Renal pelvis (tissue), 4 donors: ENCODE data around the gene AGAP1. TPM values are rescaled to one million over a fixed set of nuclear protein-coding genes. Genes with fewer than 3 reads are reported as not detected.
"Not testable (repeated sequence)": the region's sequence is repeated elsewhere in the genome, so short reads cannot be mapped to it uniquely, and the experiment has no call there.

Experiments used
- DNase-seq: peaks from one replicate; pipeline ENCODE4 v3.0.0-alpha.2; 2013
- polyA plus RNA-seq, 3 donors: library from polyadenylated mRNA; unstranded; fragments of 120-200 nt; gene quantifications; one replicate each; pipeline ENCODE4 v1.2.1, GENCODE V29; 2013; ENCODE audit not compliant: insufficient read length in 3 of 3

Gene AGAP1
- polyA plus RNA-seq, 3 donors: 20.5 to 23.8 (median 21.0) TPM

DNA sequence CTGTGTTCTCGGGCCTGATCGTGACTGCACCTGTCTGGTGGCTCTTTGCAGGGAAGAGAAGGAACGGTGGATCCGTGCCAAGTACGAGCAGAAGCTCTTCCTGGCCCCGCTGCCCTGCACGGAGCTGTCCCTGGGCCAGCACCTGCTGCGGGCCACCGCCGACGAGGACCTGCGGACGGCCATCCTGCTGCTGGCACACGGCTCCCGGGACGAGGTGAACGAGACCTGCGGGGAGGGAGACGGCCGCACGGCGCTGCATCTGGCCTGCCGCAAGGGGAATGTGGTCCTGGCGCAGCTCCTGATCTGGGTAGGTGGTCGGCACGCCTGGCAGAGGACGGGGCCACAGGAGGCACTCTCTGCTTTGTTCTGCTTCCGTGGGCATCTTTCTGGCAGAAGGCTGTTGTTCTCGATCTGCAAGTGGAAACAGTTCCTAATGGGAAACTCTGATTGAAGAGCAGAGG is 626.3 kb downstream of the AGAP1 start:
- DNase-seq: no peak

DNA sequence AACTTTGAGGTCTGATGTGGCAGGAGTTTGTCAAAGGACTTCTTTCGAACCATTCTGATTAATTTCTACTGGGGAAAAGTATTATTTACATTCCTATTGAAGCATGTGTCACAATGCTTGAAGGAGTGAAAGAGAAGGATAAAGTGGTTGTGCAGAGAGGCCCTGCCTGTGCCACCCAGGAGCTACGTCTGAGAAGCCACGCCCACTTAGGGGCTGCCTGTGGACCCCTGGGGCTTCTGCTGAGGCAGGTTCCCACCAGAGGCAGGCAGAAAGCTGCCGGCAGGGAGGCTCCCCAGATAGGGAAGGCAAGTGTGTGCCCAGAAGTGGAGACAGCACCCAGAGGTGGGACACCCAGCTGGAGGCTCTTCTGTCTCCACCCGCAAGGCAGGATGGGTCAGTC is 627.0 kb downstream of the AGAP1 start:
- no peak for DNase-seq

DNA sequence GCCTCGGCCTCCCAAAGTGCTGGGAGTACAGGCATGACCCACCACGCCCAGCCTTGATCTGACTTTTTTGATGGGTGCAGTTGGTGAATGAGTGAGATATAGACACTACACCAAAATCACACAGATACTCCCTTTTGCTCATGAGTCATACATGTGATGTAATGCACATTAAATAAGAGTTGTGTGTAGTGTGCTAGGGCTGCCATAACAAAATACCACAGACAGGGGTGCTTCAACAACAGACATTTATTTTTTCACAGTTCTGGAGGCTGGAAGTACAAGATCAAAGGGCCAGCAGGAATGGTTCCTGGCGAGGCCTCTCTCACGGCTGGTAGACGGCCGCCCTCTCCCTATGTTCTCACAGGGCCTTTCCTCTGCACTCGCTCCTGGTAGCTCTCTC is 627.7 kb downstream of the AGAP1 start:
- no peak for DNase-seq

DNA sequence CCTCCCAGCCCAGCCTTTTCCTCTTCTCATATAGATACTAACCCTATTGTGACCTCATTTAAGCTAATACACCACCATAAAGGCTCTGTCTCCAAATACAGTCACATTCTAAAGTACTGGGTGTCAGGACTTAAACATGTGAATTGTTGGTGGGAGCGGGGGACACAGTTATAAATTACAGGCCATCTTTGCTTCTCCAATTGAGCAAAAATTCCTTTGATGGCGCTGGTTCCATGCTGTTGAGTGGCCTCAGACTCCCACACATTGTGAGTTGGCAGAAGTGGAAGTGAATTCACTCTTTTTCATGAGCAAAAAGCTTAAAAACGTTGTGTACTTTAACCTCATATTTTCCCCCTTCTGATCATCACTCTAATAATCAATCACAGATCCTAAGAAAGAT is 628.4 kb downstream of the AGAP1 start:
- peak; percentile 52 for DNase-seq

DNA sequence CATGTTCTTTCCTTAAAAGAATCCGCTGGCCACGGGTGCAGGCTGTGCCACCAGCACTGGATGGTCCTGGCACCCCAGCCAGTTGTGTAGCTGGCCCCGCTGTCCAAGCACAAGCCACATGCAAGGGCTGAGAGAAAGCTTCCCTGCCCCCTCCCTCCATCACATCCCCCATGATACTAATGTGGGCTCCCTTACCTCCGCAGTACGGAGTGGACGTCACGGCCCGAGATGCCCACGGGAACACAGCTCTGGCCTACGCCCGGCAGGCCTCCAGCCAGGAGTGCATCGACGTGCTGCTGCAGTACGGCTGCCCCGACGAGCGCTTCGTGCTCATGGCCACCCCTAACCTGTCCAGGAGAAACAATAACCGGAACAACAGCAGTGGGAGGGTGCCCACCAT is 629.9 kb downstream of the AGAP1 start:
- no peak for DNase-seq

DNA sequence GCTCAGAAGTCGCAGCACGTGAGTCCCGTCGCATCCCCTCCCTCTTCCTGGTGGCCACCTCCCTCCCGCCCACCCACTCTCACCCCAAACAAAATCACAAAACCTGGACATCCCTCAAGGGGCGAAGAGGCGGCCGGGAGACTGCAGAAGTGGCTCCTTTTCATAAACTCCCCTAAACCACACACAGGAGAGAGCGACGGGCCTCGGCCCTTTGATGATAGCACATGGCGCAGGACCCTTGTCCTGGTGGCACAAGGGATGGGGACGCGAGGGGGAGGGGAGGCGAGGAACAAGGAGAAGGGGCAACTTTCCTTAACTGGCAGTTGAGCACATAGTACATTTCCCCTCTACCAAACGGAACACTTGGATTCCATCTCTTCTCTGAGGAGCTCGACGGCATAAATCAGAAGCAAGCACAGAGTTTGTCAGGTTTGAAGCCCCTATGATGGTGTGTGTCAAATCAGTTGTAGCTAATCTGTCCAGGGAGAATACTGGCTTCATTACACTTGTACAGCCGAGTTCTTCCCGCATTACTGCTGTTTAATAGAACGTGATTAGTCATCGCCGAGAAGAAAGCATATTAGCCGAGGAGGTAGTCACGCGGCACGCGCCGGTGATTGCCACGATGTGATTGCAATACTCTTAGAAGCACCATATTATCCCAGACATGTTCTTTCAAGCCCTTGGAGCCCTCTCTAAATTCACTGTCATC is 630.5 kb downstream of the AGAP1 start:
- DNase-seq: no peak

DNA sequence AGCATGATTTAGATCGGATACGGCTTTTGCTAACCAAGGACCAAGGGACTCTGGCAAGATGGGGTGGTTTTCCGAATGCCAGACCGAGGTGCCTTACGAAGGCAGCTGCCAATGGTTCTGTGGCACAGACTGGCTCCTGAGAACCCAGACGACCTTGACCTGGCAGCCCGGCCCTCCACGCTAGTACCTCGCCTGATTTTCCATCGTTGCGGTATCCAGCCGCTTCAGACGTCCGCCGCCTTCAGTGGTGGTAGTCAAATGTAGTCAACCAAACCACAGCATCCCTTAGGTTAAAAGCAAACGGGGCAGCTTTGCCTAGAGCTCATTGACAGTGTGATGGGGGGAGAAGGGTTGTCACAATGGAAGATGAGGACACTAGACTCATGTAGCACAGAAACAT is 631.7 kb downstream of the AGAP1 start:
- no peak for DNase-seq

DNA sequence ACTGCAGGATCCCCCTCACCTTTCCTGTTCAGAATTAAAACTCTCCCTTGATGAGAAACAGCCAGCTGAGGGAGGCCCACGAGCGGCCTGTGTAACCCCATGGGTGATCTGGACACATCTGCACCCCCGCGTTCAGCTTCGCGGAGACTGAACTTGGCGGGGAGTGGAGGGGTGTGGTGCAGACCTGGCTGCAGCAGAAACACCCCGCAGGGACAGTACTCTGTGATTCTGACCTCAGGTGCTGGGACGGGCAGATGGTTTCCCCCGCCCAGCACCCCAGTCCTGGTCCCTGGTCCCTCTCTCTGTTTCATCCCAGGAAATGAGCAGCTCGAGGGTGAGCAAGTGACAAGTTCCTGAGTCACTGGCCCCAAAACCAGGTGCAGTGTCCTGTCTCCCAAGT is 633.2 kb downstream of the AGAP1 start:
- no peak for DNase-seq

DNA sequence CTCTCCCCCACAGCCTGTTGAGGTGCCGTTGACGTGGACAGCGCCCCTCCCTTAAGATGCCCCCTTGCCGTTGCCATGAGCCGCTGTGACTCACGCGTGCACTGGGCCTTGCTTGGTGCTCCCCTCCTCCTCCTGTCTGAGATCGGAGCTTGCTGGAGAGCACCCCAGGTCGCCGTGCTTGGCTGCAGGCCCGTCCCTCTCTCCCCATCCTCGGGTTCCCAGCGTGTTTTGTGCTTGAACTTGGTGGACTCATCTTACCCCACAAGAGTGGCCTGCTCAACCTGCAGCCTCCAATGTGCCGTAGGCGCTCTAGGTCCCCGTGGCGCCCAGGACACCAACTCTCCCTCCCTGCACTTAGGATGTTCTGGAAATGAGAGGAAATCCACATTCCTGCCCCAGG is 634.5 kb downstream of the AGAP1 start:
- no peak for DNase-seq

DNA sequence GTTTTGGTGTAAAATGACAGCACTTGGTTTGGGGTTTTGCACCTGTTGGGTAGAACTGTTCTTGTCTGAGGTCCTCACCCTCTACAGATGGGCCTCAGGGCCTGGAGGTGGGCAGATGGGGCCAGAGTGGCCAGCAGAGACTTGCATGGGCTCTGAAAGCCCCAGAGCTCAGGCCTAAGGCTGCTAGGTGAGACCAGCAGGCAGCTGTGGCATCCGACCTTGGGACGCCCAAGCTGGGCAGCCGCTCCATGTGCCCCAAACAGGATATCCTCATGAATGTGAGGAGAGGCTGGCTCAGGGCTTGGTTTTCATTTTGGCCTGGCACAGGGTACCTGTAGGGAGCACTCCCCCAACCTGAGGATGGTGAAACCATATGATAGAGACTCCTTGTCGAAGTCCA is 636.1 kb downstream of the AGAP1 start:
- no peak for DNase-seq

DNA sequence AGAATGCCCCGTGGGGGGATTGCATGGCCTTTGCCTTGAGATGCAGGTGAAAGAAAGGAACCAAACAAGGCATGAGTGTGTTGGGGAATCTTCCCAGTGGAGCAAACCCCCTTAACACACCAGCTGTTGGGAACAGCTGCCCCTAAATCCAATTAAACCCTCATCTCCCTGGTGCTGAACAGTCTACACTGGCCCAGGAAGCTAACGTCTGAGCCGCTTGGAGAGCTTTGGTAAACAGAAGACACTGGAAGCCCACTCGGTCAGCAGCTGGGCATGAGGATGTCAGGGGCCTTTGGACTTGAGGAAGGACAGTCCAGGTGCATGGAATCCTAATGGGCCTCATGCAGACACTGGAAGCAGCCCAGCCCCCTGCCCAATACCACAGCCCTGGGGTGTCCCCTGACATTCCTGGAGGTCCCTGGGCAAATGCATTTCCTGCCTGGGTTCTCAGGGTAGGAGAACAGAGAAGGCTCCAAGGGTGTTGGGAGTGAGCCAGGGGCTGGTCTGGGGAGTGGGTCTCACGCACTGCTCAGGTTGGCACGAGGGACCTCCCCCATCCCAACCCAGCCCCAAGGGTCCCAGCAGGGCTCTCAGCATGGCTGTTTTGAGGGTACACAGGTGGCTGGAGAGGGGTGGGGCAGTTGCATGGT is 636.6 kb downstream of the AGAP1 start:
- no peak for DNase-seq

DNA sequence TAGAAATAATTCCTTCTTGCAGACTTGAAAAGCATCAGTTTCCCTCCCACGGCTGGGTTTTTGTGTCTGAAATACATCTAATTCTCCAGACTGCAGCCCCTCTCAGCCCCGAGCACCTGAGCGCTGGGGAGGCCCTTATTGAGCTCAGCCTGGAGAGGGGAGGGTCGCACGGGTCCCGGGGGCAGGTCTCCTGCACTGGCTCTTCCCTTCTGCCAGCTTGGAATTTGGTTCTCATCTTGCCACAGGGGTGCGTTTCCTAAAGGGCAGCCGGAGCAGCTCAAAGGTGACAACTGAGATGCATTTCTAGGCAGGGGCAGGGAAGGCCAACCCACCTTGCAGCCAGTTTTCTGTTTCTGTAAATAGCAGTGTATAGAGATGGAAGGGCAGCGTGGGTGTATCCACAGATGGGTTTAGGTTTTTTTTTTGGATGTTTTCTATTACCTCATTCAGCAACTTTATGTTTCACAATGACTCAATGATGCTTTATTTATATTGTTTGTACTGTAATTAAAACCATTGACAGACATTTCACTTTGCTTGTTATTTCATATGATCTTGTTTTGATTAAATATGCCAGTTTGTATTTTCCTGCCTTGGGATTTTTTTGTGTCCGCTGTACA is 637.3 kb downstream of the AGAP1 start:
- no peak for DNase-seq

DNA sequence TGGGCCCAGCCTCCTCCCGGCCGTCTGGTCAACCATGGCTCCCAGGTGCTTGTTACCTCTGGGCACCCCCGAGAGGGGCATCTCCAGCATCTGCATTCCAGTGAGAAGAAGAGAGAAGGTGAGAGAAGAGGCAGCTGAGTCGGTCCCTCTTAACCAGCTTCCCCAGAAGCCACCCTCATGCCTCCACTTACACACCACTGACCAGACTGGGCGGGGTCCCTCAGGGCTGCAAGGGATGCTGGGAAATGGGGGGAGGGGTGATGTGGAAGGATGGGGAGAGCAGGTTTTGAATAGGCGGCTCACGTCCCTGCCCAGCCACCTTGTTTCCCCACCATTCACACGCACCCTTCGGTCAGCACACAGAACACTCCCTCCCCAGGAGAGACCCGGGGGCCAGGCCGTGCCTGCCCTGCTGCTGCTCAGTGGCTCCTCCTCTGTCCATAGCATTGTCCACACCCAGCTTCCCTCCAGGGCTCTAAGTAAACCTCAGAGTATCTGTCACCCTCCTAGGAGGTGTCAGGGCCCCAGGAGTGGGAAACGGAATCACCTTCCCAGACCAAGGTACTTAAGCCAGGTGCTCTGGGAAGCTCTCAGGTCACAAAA is 639.7 kb downstream of the AGAP1 start:
- DNase-seq: no peak

DNA sequence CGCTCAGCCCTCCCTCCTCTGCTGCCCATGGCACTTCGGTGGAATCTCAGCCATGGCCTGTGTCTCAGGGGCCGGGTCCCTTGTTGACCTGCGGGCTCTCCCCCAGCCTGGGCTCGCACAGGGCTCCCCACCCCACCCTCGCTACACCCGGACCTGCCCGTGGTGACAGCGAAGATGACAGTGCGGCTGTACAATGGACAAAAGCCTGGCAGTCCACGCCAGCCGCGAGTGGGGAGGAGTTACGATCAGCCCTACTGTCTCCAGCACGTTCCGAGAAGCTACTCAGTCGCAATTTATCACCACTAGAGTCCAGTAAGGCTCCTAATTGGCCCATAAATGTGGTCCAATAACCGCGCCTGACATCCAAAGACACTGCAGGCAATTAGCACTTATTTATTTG is 642.7 kb downstream of the AGAP1 start:
- DNase-seq: no peak

DNA sequence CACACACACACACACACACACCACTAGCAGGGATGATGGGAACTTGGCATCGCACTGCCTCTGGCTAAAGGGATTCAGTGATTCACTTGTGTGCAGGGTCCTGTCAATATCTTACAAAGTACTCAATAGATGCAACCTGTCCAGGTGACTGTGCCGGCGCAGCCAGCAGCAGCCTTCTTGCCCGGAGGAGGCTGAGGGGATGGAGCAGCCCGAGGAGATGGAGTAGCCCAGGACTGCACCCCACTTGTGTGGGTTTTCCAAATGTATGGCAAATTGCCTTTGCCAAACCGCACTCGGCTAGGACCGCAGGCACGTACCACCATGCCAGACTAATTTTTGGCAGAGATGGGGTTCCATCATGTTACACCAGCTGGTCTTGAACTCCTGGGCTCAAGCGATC is 643.2 kb downstream of the AGAP1 start:
- DNase-seq: no peak

DNA sequence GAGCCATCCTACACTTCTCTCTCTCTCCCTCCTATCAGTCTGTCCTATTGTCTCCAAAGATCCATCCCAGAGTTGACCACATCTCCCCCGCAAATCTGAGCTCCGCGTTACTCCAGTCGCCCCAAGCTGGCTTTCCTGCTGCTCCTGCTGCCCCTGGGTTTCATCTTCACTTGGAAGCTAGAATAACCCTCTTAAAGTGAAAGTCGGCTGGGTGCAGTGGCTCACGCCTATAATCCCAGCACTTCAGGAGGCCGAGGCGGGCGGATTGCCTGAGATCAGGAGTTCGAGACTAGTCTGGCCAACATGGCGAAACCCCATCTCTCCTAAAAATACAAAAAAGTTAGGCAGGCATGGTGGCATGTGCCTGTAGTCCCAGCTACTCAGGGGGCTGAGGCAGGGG is 647.8 kb downstream of the AGAP1 start:
- DNase-seq: not testable (repeated sequence)

DNA sequence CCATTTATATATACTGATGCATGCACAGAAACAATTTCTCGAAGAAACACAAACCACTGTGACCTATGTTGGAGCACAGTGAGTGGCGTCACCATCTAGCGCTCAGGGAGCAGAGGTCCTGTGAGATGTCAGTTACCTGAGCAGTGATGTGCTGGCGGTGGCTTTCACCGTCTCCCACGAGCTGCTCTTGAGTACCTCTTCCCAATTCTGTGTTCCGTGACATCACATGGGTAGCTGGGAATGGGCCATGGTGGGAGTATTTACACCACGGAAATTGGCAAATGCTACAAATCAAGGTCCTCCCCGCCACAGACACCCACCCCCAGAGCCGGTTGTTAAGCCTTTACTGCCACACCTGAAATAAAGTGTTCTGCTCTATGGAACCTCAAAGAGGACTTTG is 650.0 kb downstream of the AGAP1 start:
- DNase-seq: no peak

DNA sequence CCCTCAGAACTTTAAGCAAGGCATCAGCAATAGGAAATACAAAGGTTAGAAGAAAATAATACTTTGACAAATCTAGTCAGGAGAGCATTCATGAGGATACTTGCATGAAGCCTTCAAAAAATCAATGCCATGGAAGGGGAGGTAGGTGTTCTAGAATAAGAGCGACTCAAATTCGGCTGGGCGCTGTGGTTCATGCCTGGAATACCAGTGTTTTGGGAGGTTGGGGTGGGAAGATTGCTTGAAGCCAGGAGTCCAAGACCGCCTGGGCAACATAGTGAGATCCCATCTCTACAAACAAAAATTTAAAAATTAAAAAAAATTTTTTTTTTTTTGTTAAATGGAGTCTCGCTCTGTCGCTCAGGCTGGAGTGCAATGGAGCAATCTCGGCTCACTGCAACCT is 652.6 kb downstream of the AGAP1 start:
- no peak for DNase-seq

DNA sequence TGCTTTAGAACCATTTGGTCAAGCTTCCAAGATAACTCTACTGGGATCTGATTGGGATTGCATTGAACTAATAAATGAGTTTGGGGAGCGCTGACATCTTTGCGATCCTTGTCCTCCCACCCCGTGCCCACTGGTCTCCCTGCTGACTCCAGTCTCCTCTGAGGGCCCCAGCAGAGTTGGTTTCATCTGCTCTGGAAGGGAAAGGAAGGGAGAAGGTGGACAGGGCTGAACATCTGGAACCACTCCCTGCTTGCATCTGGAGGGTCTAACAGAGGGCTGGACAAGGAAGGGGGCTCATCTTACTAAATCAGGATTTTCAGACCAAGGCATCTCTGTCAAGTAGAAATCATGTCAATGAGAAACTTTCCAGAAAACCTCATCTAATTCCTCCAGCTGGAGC is 661.6 kb downstream of the AGAP1 start:
- DNase-seq: no peak

DNA sequence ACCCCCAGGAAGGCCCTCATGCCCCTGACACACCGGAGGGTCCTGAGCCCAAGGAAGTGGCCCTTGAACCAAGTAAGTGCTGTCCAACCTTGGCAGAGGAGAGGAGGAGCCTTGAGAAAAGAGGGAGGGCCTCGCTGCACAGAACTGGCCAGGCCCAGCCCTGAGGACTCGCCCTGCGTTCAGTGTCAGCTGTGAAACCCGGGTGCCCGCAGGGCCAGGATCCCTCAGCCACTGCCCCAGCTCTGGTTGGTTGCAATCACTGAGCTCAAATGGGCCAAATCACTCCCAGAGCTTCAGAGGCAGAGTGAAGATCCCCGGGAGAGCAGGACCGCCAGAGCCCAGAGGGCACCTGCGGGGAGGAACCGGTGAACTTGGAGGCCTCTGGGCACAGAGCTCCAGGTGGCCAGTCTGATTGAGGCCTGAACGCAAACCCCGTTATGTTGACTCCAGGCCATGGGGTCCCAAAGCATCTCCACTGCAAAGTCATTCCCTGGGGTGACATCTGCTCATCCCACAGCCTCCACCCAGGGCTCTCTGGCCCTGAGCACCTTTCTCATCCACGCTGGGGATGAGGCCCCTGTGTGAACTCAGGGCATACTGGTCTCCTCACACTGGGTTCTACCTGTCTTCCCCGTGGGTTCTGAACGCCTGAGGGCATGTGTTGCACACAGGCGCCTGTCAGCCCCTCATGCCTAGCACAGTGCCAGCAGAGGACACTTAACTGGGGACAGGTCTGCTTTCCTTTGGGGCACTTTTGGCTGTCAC is 662.4 kb downstream of the AGAP1 start:
- DNase-seq: no peak

DNA sequence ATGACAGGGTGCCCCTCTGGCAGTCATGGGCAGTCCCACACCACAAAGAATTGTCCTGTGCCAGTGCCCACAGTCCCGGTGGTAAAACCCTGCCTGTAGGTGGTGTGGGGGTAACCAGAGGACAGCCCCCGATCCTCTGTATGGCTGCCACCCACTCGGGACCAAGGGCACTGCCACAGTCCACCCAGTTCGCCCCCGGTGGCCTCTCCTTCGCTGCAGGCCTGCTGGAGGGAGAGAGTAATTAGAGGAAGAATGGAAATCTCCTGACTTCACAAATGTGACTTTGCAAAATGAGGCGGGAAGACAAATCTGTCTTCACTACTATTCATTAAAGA is 663.0 kb downstream of the AGAP1 start:
- DNase-seq: no peak

DNA sequence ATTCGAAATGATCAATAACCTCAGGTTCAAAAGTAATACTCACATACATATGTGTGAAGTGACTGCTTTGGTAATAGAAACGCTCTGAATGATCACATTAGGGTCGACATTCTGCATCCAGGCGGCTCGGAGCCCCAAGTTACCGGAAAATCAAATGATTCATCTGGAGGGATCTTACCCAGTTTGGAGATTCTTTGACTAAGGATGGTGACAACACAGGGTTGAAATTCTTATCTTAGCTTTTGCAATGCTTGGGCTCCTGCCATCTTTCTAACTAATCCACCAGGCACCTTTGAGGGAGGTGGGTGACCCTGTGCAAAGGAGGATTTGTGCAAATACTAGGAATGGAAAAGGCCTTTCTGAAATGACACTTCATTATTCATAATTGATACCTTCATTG is 663.5 kb downstream of the AGAP1 start:
- no peak for DNase-seq
